ENCODE measurements around the gene REEP6.
"Not testable (repeated sequence)": the region's sequence is repeated elsewhere in the genome, so short reads cannot be mapped to it uniquely, and the experiment has no call there.

REEP6 gene

GRCh38 chr19:1524287-1524971, 33.4 kb downstream of the REEP6 start:
- DNase-seq (ENCODE audit: low spot score) = no peak

- no peak for DNase-seq (ENCODE audit: low spot score)
Observed at GRCh38 chr19:1524972-1525325, 34.0 kb downstream of the REEP6 start.

GRCh38 chr19:1525343-1525742, 34.4 kb downstream of the REEP6 start:
- DNase-seq (ENCODE audit: low spot score) = no peak

GRCh38 chr19:1526066-1526778, 35.2 kb downstream of the REEP6 start:
- no peak for DNase-seq (ENCODE audit: low spot score)

- no peak for DNase-seq (ENCODE audit: low spot score)
Observed at GRCh38 chr19:1526979-1527649, 36.1 kb downstream of the REEP6 start.

- no peak for DNase-seq (ENCODE audit: low spot score)
Observed at GRCh38 chr19:1527650-1528309, 36.8 kb downstream of the REEP6 start.

GRCh38 chr19:1528596-1529429, 37.8 kb downstream of the REEP6 start:
- no peak for DNase-seq (ENCODE audit: low spot score)

- no peak for DNase-seq (ENCODE audit: low spot score)
Observed at GRCh38 chr19:1529430-1529816, 38.4 kb downstream of the REEP6 start.

GRCh38 chr19:1530856-1531255, 39.9 kb downstream of the REEP6 start:
- DNase-seq (ENCODE audit: low spot score) = not testable (repeated sequence)

- DNase-seq (ENCODE audit: low spot score) = no peak
Observed at GRCh38 chr19:1531587-1531986, 40.6 kb downstream of the REEP6 start.

- DNase-seq (ENCODE audit: low spot score) = no peak
Observed at GRCh38 chr19:1532003-1532402, 41.0 kb downstream of the REEP6 start.

- no peak for DNase-seq (ENCODE audit: low spot score)
Observed at GRCh38 chr19:1533510-1534150, 42.6 kb downstream of the REEP6 start.

- DNase-seq (ENCODE audit: low spot score) = no peak
Observed at GRCh38 chr19:1534972-1535371, 44.0 kb downstream of the REEP6 start.

- DNase-seq (ENCODE audit: low spot score) = not testable (repeated sequence)
Observed at GRCh38 chr19:1535699-1536098, 44.7 kb downstream of the REEP6 start.

GRCh38 chr19:1538978-1539377, 48.0 kb downstream of the REEP6 start:
- no peak for DNase-seq (ENCODE audit: low spot score)

GRCh38 chr19:1539749-1540148, 48.8 kb downstream of the REEP6 start:
- not testable (repeated sequence) for DNase-seq (ENCODE audit: low spot score)

GRCh38 chr19:1540365-1540925, 49.5 kb downstream of the REEP6 start:
- no peak for DNase-seq (ENCODE audit: low spot score)
